H9 (cell line): ENCODE results near the gene ADAM22. TPM values are rescaled to one million over a fixed set of nuclear protein-coding genes. Genes with fewer than 3 reads are reported as not detected.

Experiments
- DNase-seq: peaks from one replicate; pipeline ENCODE4 v3.0.0-alpha.2; 2017
- H2AFZ ChIP-seq: one replicate; pipeline ENCODE4 v1.6.1; 2013; ENCODE audit warnings: mild to moderate bottlenecking, low read length, control low read depth, moderate library complexity
- H2AK5ac ChIP-seq: 2 replicates; pipeline ENCODE4 v1.6.1; 2013; ENCODE audit warnings: low read length, control low read depth, mixed read lengths; ENCODE audit not compliant: insufficient read length
- H2BK120ac ChIP-seq: one replicate; pipeline ENCODE4 v1.6.1; 2013; ENCODE audit warnings: low read depth, mild to moderate bottlenecking, low read length, control low read depth, inconsistent platforms; ENCODE audit not compliant: poor library complexity, severe bottlenecking
- H2BK12ac ChIP-seq: 2 replicates; pipeline ENCODE4 v1.6.1; 2013; ENCODE audit warnings: low read length, control low read depth, mixed read lengths, low read depth; ENCODE audit not compliant: insufficient read length
- H2BK15ac ChIP-seq: 2 replicates; pipeline ENCODE4 v1.6.1; 2013; ENCODE audit warnings: low read depth, low read length, control low read depth
- H2BK20ac ChIP-seq: one replicate; pipeline ENCODE4 v1.6.1; 2013; ENCODE audit warnings: low read depth, mild to moderate bottlenecking, low read length, control low read depth, inconsistent platforms; ENCODE audit not compliant: poor library complexity, severe bottlenecking
- H2BK5ac ChIP-seq: 2 replicates; pipeline ENCODE4 v1.6.1; 2013; ENCODE audit warnings: low read length, control low read depth, mixed read lengths; ENCODE audit not compliant: insufficient read length
- H3K14ac ChIP-seq: 2 replicates; pipeline ENCODE4 v1.6.1; 2013; ENCODE audit warnings: low read length, control low read depth; ENCODE audit not compliant: insufficient read depth
- H3K18ac ChIP-seq: 2 replicates; pipeline ENCODE4 v1.6.1; 2013; ENCODE audit warnings: low read depth, mild to moderate bottlenecking, mixed read lengths, low read length, control low read depth; ENCODE audit not compliant: insufficient read length
- H3K23ac ChIP-seq: 2 replicates; pipeline ENCODE4 v1.6.1; 2013; ENCODE audit warnings: low read length, control low read depth, mixed read lengths, low read depth; ENCODE audit not compliant: insufficient read length
- H3K23me2 ChIP-seq: 2 replicates; pipeline ENCODE4 v1.6.1; 2013; ENCODE audit warnings: low read depth, mild to moderate bottlenecking, mixed read lengths, low read length, control low read depth; ENCODE audit not compliant: insufficient read length, poor library complexity, severe bottlenecking
- H3K27ac ChIP-seq: 2 replicates; pipeline ENCODE4 v1.5.1; 2013; ENCODE audit warnings: low read length, control low read depth, mixed read lengths, low read depth; ENCODE audit not compliant: insufficient read length
- H3K27me3 ChIP-seq: 2 replicates; pipeline ENCODE4 v1.6.1; 2013; ENCODE audit warnings: low read length, control low read depth, inconsistent platforms; ENCODE audit not compliant: insufficient read depth
- H3K4ac ChIP-seq: 2 replicates; pipeline ENCODE4 v1.6.1; 2013; ENCODE audit warnings: low read depth, mild to moderate bottlenecking, control low read depth, inconsistent platforms, low read length, moderate library complexity
- H3K4me1 ChIP-seq: 2 replicates; pipeline ENCODE4 v1.6.1; 2013; ENCODE audit warnings: low read length, control low read depth, inconsistent platforms; ENCODE audit not compliant: insufficient read depth
- H3K4me2 ChIP-seq: 2 replicates; pipeline ENCODE4 v1.6.1; 2013; ENCODE audit warnings: low read length, control low read depth, mixed read lengths; ENCODE audit not compliant: insufficient read length, insufficient read depth
- H3K56ac ChIP-seq: 2 replicates; pipeline ENCODE4 v1.6.1; 2013; ENCODE audit warnings: low read depth, mild to moderate bottlenecking, mixed read lengths, low read length, control low read depth; ENCODE audit not compliant: insufficient read length
- H3K79me1 ChIP-seq: 2 replicates; pipeline ENCODE4 v1.6.1; 2013; ENCODE audit warnings: low read depth, mild to moderate bottlenecking, moderate library complexity, low read length, control low read depth, inconsistent platforms; ENCODE audit not compliant: insufficient read depth, poor library complexity, severe bottlenecking
- H3K79me2 ChIP-seq: 2 replicates; pipeline ENCODE4 v1.6.1; 2013; ENCODE audit warnings: low read length, control low read depth, inconsistent platforms; ENCODE audit not compliant: insufficient read depth
- H3K9ac ChIP-seq: 2 replicates; pipeline ENCODE4 v1.6.1; 2013; ENCODE audit warnings: low read length, control low read depth, mixed read lengths; ENCODE audit not compliant: insufficient read length; ENCODE audit errors: extremely low read depth
- H3K9me3 ChIP-seq: one replicate; pipeline ENCODE4 v1.6.1; 2013; ENCODE audit warnings: low read depth, low read length, inconsistent platforms; ENCODE audit not compliant: control insufficient read depth
- H3T11ph ChIP-seq: one replicate; pipeline ENCODE4 v1.6.1; 2013; ENCODE audit warnings: mild to moderate bottlenecking, low read length, control low read depth, inconsistent platforms
- H4K20me1 ChIP-seq: one replicate; pipeline ENCODE4 v1.6.1; 2013; ENCODE audit not compliant: control insufficient read depth, insufficient read length, insufficient read depth
- H4K5ac ChIP-seq: 2 replicates; pipeline ENCODE4 v1.6.1; 2013; ENCODE audit warnings: low read depth, mild to moderate bottlenecking, mixed read lengths, low read length, control low read depth; ENCODE audit not compliant: insufficient read length
- H4K8ac ChIP-seq: replicated peaks from 2 replicates; pipeline ENCODE4 v1.6.1; 2013; ENCODE audit warnings: low read length, control low read depth, mixed read lengths, low read depth; ENCODE audit not compliant: insufficient read length
- H4K91ac ChIP-seq: 2 replicates; pipeline ENCODE4 v1.6.1; 2013; ENCODE audit warnings: low read depth, mild to moderate bottlenecking, moderate library complexity, mixed read lengths, low read length, control low read depth; ENCODE audit not compliant: insufficient read length
- H3K27ac Mint-ChIP-seq, 3 experiments: 2 replicates in 2 of 3; 3 replicates in 1 of 3; pipeline ENCODE4 v1.8.0; 2020 to 2021; ENCODE audit warnings: mixed read lengths in 3 of 3, mild to moderate bottlenecking in 1 of 3, moderate library complexity in 1 of 3
- H3K27me3 Mint-ChIP-seq: 2 replicates; pipeline ENCODE4 v1.8.0; 2021; ENCODE audit warnings: low read depth, mild to moderate bottlenecking, moderate library complexity, mixed read lengths
- H3K36me3 Mint-ChIP-seq, 3 experiments: 2 replicates in 2 of 3; 3 replicates in 1 of 3; pipeline ENCODE4 v1.8.0; 2020 to 2021; ENCODE audit warnings: low read depth in 3 of 3, mixed read lengths in 3 of 3; ENCODE audit not compliant: insufficient read depth in 1 of 3
- H3K4me1 Mint-ChIP-seq, 2 experiments: 2 replicates each; pipeline ENCODE4 v1.8.0; 2020; ENCODE audit warnings: mixed read lengths in 2 of 2
- H3K4me3 Mint-ChIP-seq, 2 experiments: 2 replicates in 1 of 2; 3 replicates in 1 of 2; pipeline ENCODE4 v1.8.0; 2020 to 2021; ENCODE audit warnings: mild to moderate bottlenecking in 2 of 2, mixed read lengths in 2 of 2, moderate library complexity in 1 of 2
- H3K9me3 Mint-ChIP-seq, 2 experiments: 2 replicates in 1 of 2; 3 replicates in 1 of 2; pipeline ENCODE4 v1.8.0; 2020; ENCODE audit warnings: mild to moderate bottlenecking in 2 of 2, mixed read lengths in 2 of 2, moderate library complexity in 1 of 2
- CTCF ChIP-seq: fragments of 200-600 bp; sonication (generic); conservative IDR thresholded peaks from 3 replicates; pipeline ENCODE4 v1.8.0; 2021; ENCODE audit warnings: antibody characterized with exemption, mild to moderate bottlenecking
- WGBS: extraction: QIAGEN DNeasy Blood & Tissue Kit; methylation state at CpG from one replicate; pipeline ENCODE4 v1.1.7; 2013; ENCODE audit warnings: missing lambda C conversion rate, low lambda C conversion rate, mixed read lengths; ENCODE audit not compliant: insufficient read length; ENCODE audit errors: extremely low coverage; 5-methylcytosine and 5-hydroxymethylcytosine counted together
- total RNA-seq: library from RNA; stranded (reverse); gene quantifications from 2 replicates; pipeline ENCODE4 v1.2.1, GENCODE V29; 2021

The ADAM22 gene
- total RNA-seq, 1 experiment from 2014 or later = 8.7 TPM

- H2AFZ ChIP-seq = no peak overlapping the region
- no peak for TF ChIP-seq CTCF
- no peak overlapping the region for H3K9ac ChIP-seq
- H2BK15ac ChIP-seq = no peak overlapping the region
- H3K23me2 ChIP-seq = no peaks in the 10 kb centered on the region
- H3K79me1 ChIP-seq = no peaks in the 10 kb centered on the region
- no peak overlapping the region for H3K23ac ChIP-seq
- H3K4ac ChIP-seq = no peak overlapping the region
- H4K5ac ChIP-seq = no peak overlapping the region
- no peak overlapping the region for H3K18ac ChIP-seq
- no peaks in the 10 kb centered on the region for H3K9me3 ChIP-seq
- Mint-ChIP-seq H3K4me1 (peaks cover 5% of the 10 kb centered on the region in 2 experiments; a peak in 1 of 4 replicates), H3K36me3 (peaks cover 0 to 5% (median 3%) of the 10 kb centered on the region in 3 experiments; a peak in 2 of 7 replicates), H3K4me3 (no peak overlapping the region), H3K9me3 (no peaks in the 10 kb centered on the region), H3K27ac (peak overlapping the region in 2 of 3 experiments; percentile 61 to 86; a peak in 1 of 7 replicates), H3K27me3 (no peaks in the 10 kb centered on the region)
- H2BK20ac ChIP-seq = no peak overlapping the region
- no CpG with 5 or more reads among the region's 3 CpGs for WGBS
- no peak overlapping the region for H2BK5ac ChIP-seq
- H4K8ac ChIP-seq = no peak overlapping the region
- no peak overlapping the region for H3K27ac ChIP-seq
- no peaks in the 10 kb centered on the region for H3K27me3 ChIP-seq
- no peak overlapping the region for H3T11ph ChIP-seq
- H3K4me2 ChIP-seq = no peak overlapping the region
- H4K91ac ChIP-seq = no peak overlapping the region
- DNase-seq = no peak
- no peaks in the 10 kb centered on the region for H3K79me2 ChIP-seq
- no peak overlapping the region for H2AK5ac ChIP-seq
- H3K14ac ChIP-seq = no peak overlapping the region
- H2BK120ac ChIP-seq = no peak overlapping the region
- no peak overlapping the region for H3K56ac ChIP-seq
- H3K4me1 ChIP-seq = no peaks in the 10 kb centered on the region
- H2BK12ac ChIP-seq = no peak overlapping the region
- H4K20me1 ChIP-seq = no peaks in the 10 kb centered on the region
Measured at GRCh38 chr7:88003581-88003980, 69.5 kb downstream of the ADAM22 start.
